H1 (cell line): ENCODE results near the gene RAB8B. TPM values are rescaled to one million over a fixed set of nuclear protein-coding genes. Genes with fewer than 3 reads are reported as not detected.

Experiments used
- BRCA1 ChIP-seq: IDR thresholded peaks from 2 replicates; pipeline ENCODE4 v1.6.1; 2012; ENCODE audit warnings: low read depth, low read length, improper control_type of control experiment
- CBX5 ChIP-seq: fragments of 300-800, 300-1000 bp; sonication (generic); IDR thresholded peaks from 2 replicates; pipeline ENCODE4 v1.7.1; 2016; ENCODE audit warnings: antibody characterized with exemption, low read length, low read depth
- CBX8 ChIP-seq: fragments of 300-800, 300-1000 bp; sonication (generic); IDR thresholded peaks from 2 replicates; pipeline ENCODE4 v1.7.1; 2016; ENCODE audit warnings: low read depth, low read length, borderline replicate concordance
- CEBPB ChIP-seq: IDR thresholded peaks from 2 replicates; pipeline ENCODE4 v1.6.1; 2012; ENCODE audit warnings: low read depth, low read length
- CHD1 ChIP-seq: IDR thresholded peaks from 2 replicates; pipeline ENCODE4 v1.6.1; 2012; ENCODE audit warnings: low read depth, low read length, improper control_type of control experiment
- CREB1 ChIP-seq: IDR thresholded peaks from 2 replicates; pipeline ENCODE4 v1.6.1; 2012; ENCODE audit warnings: inconsistent platforms
- SIX5 ChIP-seq: IDR thresholded peaks from 2 replicates; pipeline ENCODE4 v1.6.1; 2011; ENCODE audit warnings: mild to moderate bottlenecking, low read depth, low read length
- SP4 ChIP-seq: IDR thresholded peaks from 2 replicates; pipeline ENCODE4 v1.6.1; 2012; ENCODE audit warnings: low read length, inconsistent platforms
- polyA plus RNA-seq, 7 experiments: library from polyadenylated mRNA; depleted of rRNA in 3 of 7; stranded (reverse) in 5 of 7; unstranded in 2 of 7; fragments of >200 nt in 5 of 7; fragments of 200-250 nt in 2 of 7; gene quantifications; 1 replicate in 5 of 7; 2 replicates in 1 of 7; 4 replicates in 1 of 7; pipeline versions ENCODE4 v1.2.1 to v1.2.3, GENCODE V29; 2011 to 2013; ENCODE audit warnings: missing spikeins in 2 of 7, mixed read lengths in 2 of 7
- total RNA-seq: library from RNA; stranded (reverse); fragmentation: NEBNext Ultra II Directional; extraction: Animal tissue kit (Norgen Biotek cat#: 25700); gene quantifications from 2 replicates; pipeline ENCODE4 v1.2.1, GENCODE V29; 2021

RAB8B gene
- total and polyA plus RNA-seq, 2 of the 8 experiments (the other 6 are each of a cell fraction or from before 2014, with no cell fraction given): 9.5 to 47.8 TPM

- no peak for TF ChIP-seq CEBPB
- no peak for TF ChIP-seq BRCA1
- no peak for TF ChIP-seq SP4
- no peak for TF ChIP-seq CBX5
- no peak for TF ChIP-seq CREB1
- TF ChIP-seq CHD1: no peak
- no peak for TF ChIP-seq CBX8
- TF ChIP-seq SIX5: no peak
These were observed 45.1 kb downstream of the RAB8B start (continued) for GRCh38 chr15:63234451-63234870.
